Measurements from ENCODE around the gene RIMS4.

DNA sequence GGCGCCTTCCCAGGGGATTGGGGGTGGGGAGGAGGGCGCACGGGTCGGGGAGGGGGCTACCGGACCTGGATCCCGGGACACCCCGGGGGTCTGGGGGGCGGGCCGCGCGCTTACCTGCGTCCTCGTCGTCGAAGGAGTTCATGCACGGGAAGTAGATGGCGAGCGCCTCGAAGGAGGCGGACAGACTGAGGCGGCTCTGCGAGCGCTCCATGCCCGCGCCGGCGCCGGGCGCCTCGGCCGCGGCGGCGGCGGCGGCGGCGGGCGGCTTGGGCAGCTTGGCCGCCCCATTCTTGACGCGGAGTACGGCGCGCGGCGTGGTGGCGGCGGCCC, 320 bp downstream of the RIMS4 start:
- TF ChIP-seq, protein P1, sequence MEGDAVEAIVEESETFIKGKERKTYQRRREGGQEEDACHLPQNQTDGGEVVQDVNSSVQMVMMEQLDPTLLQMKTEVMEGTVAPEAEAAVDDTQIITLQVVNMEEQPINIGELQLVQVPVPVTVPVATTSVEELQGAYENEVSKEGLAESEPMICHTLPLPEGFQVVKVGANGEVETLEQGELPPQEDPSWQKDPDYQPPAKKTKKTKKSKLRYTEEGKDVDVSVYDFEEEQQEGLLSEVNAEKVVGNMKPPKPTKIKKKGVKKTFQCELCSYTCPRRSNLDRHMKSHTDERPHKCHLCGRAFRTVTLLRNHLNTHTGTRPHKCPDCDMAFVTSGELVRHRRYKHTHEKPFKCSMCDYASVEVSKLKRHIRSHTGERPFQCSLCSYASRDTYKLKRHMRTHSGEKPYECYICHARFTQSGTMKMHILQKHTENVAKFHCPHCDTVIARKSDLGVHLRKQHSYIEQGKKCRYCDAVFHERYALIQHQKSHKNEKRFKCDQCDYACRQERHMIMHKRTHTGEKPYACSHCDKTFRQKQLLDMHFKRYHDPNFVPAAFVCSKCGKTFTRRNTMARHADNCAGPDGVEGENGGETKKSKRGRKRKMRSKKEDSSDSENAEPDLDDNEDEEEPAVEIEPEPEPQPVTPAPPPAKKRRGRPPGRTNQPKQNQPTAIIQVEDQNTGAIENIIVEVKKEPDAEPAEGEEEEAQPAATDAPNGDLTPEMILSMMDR (IDR thresholded peaks at IDR 0.05) = no peak
- no peak for TF ChIP-seq POLR2A (IDR thresholded peaks at IDR 0.05)
